Measurements from ENCODE around the gene SRM.
"Not testable (repeated sequence)": the region's sequence is repeated elsewhere in the genome, so short reads cannot be mapped to it uniquely, and the experiment has no call there.

Gene SRM

DNA sequence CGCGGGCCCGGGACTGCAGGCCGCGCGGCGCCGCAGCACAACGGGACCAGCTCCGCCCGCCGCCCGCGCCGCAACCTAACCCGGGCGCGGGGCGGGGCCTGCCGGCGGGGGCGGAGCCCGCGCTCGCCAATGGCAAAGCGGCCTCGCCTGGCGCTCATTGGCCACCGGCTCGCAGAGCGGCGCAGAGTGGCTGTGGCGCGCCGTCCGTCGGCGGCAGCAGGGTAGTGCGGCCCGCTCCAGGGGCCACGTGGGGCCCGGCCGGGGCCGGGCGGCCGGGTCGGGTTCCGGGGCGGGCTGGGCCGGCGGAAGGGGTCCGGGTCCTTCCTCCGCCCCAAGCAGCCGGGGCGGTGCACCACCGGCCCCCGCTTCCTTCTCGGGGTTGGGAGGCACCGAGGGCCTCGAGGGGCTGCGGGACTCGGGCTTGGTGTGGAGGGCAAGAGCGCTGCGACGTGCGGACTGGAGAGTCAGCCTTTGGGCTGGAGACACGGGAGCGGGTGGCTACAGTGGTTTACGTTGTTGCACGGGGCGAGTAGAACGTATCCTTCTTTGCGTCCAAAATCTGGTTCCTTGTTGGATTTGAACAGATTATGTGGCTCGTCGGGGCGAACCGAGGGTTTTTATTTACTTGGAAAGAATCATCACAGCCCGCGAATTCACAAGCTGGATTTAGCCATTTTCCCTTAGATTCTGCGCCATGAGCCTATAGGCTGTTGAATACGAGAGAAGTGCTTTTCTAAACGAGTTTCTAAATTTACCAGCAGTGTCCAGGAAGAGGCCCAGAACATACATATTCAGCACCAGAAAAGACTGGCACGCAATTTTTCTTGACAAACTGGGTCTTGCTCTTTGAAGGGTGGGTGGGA, at the start of gene SRM:
Gene SRM (minus strand): TSS at position 51 of the 863 bp plus-strand sequence. CDS start 75 bp downstream, outside the sequence.
- peak; percentile 96 for DNase-seq (ENCODE audit: low read depth)

DNA sequence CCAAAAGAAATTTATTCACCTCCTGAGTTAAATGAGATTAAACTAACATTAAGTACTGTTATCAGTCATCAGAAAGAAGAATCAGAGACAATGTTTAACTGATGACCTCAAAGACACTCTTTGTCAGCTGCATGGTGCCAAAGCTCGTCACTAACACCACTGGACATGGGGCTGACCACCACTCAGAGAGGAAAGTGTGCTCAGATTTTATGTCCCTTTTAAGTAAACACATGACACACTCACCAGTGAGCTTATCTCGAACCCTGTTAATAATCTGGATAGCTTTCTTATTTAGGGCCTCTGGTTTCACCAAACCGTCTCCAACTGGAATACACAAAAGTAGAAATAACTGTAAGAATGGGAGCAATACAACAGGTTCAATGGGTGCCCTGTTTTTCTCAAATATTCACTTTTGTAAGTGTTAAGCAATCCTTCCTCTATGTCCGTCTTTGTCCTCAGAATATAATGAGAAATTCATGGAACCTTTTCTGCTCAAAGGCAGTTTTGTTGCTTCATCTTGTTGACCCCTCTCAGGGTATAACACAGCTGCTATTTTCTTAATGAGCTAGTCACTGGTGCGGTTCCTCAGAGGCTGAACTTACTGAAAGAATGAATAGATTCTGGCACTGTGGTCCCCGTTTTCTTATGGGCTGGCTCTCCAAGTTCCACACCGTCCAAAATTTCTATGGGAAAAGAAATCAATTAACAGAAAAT, 49.4 kb upstream of the SRM start:
- no peak for DNase-seq (ENCODE audit: low read depth)

DNA sequence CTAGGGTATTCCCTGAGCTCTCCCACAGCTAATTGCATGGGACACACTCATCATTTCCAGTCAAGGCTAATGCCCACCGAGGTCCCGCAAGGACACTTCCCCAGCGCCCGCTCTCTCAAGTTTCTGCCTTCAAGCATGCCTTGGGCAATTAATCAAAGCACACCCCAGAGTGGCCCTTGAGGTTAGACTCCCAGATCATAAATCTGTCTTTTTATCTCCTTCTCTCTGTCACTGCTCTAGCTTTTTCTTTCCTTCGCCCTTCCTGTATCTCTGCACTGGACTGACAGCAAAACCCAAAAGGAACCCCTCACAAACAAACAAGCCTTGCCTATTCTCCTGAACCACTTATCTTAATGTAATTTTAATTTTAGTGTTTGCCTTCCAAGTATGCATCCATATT, 47.8 kb upstream of the SRM start:
- DNase-seq (ENCODE audit: low read depth) = no peak

DNA sequence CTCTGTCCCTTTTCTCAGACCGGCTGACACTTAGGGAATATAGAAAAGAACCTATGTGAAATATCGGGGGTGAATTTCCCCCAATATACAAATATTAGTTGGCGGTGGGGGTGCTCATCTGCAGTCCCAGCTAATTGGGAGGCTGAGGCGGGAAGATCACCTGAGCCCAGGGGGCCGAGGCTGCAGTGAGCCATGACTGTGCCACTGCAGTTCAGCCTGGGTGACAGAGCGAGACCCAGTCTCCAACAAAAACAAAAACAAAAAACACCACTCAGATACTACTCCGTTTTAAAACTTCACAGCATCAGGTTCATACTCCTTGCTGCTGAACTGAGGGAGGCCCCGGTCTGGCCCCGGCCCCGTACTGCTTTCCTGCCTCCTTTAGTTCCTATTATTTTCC, 45.8 kb upstream of the SRM start:
- DNase-seq (ENCODE audit: low read depth) = no peak

DNA sequence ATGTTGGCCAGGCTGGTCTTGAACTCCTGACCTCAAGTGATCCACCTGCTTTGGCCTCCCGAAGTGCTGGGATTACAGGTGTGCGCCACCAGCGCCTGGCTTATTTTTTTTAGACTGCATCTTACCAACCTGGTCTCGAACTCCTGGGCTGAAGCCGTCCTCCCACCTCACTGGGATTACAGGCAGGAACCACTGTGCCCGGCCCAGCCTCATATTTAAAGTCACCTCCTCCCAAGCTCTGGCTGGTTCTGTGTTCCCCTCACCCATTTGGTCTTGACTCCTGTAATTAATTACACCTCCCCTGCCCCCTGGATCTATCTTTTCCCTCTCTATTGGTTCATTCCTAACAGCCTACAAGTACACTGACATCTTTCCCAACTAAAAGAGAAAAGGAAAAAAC, 41.5 kb upstream of the SRM start:
- no peak for DNase-seq (ENCODE audit: low read depth)

DNA sequence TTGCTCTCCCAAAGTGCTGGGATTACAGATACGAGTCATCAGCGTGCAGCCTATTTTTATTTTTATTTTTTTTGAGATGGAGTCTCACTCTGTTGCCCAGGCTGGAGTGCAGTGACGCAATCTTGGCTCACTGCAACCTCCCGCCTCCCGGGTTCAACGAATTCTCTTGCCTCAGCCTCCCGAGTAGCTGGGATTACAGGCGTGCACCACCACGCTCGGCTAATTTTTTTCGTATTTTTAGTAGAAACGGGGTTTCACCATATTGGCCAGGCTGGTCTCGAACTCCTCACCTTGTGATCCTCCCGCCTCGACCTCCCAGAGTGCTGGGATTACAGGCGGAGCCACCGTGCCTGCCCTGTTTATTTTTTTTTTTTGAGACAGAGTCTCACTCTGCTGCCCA, 41.0 kb upstream of the SRM start:
- DNase-seq (ENCODE audit: low read depth) = not testable (repeated sequence)

GRCh38 chr1:11100149-11100493, 40.3 kb upstream of the SRM start:
- no peak for DNase-seq (ENCODE audit: low read depth)

DNA sequence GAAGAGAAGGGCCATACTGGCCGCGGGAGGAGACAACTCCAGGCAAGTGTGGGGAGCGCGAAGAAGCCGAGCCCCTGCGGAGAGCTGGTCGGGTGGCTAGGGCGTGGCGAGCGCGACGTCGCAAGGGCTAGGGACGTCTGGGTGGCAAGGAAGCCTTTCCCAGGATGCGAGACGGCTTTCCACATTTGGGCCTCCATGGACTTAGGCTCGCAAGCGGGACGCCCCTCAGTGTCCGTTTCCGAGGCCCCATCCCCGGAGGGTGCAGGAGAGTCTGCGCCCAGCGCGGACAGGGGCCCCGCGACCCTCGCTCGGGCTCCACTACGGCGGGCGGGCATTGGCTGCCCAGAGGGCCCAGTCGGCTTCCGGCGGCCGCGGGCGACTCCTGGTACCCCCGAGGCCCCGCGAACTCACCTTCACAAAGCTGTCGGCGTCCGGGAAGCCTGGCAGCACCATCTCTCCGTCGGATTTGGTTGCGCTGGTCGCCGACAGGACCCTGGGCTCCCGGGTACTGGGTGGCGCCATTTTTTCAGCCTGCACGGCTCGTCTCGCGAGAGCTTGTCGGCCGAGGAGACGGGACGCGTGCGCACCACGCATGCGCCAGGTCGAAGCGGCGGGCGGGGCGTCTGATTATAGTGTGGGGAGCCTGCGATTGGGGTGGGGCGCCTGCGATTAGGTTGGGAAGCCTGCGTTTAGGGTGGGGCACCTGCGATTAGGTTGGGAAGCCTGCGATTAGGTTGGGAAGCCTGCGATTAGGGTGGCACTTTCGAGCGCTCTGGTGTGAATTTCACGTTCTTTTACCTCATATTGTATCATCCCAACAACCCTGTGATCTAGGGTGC, 39.7 kb upstream of the SRM start, which contains the start of gene EXOSC10:
Gene EXOSC10 (minus strand): TSS at position 560 of the 839 bp plus-strand sequence. CDS start 38 bp downstream, at position 522.
- DNase-seq (ENCODE audit: low read depth) = peak; percentile 95

- no peak for DNase-seq (ENCODE audit: low read depth)
These were observed 39.1 kb upstream of the SRM start for GRCh38 chr1:11098931-11099309.

DNA sequence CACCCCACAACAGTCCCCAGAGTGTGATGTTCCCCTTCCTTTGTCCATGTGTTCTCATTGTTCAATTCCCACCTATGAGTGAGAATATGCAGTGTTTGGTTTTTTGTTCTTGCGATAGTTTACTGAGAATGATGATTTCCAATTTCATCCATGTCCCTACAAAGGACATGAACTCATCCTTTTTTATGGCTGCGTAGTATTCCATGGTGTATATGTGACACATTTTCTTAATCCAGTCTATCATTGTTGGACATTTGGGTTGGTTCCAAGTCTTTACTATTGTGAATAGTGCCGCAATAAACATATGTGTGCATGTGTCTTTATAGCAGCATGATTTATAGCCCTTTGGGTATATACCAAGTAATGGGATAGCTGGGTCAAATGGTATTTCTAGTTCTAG, 24.0 kb upstream of the SRM start:
- DNase-seq (ENCODE audit: low read depth) = not testable (repeated sequence)

- no peak for DNase-seq (ENCODE audit: low read depth)
These were observed 21.1 kb upstream of the SRM start for GRCh38 chr1:11080931-11081330.

GRCh38 chr1:11078631-11079030, 18.8 kb upstream of the SRM start:
- DNase-seq (ENCODE audit: low read depth) = no peak

DNA sequence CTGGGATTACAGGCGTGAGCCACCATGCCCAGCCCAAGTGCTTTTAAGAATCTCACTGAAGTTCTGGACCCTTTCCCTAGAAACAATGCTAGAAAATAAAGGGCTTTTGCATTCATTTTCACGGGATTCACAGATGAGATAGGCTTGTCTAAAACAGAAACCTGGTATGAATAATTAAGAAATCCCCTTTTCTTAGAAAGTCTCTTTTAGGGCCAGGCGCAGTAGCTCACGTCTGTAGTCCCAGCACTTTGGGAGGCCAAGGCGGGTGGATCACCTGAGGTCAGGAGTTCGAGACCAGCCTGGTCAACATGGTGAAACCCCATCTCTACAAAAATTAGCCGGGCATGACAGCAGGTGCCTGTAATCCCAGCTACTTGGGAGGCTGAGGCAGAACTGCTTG, 13.6 kb upstream of the SRM start:
- not testable (repeated sequence) for DNase-seq (ENCODE audit: low read depth)

- DNase-seq (ENCODE audit: low read depth) = no peak
These were observed 12.5 kb upstream of the SRM start for GRCh38 chr1:11072216-11072917.

DNA sequence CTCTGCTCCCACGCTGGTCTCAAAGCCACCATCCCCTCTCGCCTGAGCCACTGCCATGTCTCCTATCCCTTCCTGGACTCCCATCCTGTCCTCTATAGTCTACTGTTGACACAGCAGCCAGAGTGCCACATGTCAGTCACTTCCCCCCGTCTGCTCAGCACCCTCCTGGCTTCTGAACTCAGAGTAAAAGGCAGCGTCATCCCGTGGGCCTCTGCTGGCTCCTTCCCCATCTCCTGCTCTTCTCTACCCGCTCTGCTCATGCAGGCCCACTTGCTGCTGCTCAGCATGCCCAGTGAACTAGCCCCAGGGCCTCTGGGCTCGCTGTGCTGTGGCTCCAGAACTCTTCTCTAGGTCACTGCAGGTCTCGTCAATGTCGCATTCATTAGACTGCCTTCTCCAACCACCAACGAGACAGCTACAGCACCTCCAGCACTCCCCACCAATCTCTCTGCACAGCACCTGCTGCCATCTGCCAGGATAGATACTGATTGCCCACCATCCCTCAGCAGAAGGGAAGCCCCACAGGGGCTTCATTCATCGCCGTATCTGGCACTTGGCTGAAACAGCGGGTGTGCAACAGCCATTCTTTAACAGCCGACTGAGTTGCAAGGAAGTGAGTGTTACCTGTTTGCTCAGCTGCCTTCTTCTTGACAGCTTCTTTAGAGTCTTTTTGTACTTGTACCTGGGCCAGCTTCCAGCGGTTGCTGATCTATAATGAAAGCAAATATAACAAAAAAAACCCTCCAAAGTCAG, 11.8 kb upstream of the SRM start:
- DNase-seq (ENCODE audit: low read depth) = no peak

DNA sequence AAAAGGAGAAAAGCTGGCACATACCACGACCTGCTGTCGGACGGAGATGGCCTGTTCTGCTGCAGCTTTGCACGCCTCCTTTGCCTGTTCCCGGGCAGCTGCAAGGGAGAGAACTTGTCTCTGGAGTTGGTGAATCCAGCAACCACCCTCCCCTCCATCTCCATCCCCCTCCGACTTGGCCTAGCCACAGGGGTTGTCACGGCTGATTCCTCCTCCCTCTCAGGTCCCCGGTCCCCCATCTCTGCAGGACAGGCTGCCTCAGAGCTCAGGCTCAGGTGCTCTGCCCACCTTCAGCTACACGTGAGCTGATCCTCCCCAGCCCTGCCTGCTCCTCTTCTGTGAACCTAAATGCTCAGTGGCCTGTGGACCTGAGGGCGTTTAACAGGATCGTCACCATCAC, 11.1 kb upstream of the SRM start:
- DNase-seq (ENCODE audit: low read depth) = no peak

GRCh38 chr1:11068600-11069473, 9.0 kb upstream of the SRM start:
- no peak for DNase-seq (ENCODE audit: low read depth)

- DNase-seq (ENCODE audit: low read depth) = no peak
These were observed 8.1 kb upstream of the SRM start for GRCh38 chr1:11067716-11068599.

- DNase-seq (ENCODE audit: low read depth) = no peak
These were observed 6.0 kb upstream of the SRM start for GRCh38 chr1:11065796-11066195.

All from activated T-cell treated with anti-CD3 and anti-CD28 coated beads for 48 hours (primary cell).